ENCODE results near the gene HTR2A. TPM values are rescaled to one million over a fixed set of nuclear protein-coding genes. Genes with fewer than 3 reads are reported as not detected.

The HTR2A gene
- polyA plus RNA-seq, 1 of the 3 experiments (the other 2 are of a cell fraction): 0.33 TPM

DNA sequence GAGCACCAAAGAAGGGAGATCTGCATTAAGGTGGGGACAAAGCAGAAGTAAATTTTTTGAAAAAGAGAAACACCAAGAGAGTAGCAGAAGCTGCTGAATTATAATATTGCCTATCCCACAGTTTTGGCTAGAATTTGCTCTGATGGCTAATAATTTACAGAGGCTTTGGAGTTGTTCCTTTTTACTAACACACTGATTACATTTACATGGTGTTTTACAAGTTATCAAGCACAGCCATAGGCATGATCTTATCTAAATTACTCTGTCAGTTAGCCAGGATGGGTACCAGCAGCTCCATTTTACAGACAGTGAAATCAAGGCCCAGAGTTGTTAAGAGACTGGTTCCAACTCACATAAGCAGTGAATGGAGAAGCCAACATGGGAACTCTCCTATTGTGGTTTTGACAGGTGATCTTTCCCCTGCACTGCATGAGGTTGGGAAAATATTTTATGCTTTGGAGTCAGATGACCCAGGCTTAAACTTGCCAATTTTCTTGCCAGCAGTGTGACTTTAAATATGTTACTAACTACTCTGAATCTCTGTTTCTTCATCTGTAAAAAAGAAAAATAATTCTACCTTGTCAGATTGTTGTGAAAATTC lies 66.3 kb downstream of the HTR2A start:
- H3K4me1 ChIP-seq (ENCODE audit: control insufficient read depth in 1 of 2, insufficient read depth in 2 of 2, low read depth in 1 of 2, low read length in 1 of 2): no peaks in the 10 kb centered on the region
- H3K27me3 ChIP-seq (ENCODE audit: insufficient read depth): no peaks in the 10 kb centered on the region
- no peak for TF ChIP-seq GABPA (IDR thresholded peaks at IDR 0.05; ENCODE audit: low read depth)
- no peak for TF ChIP-seq TCF12 (IDR thresholded peaks at IDR 0.05)
- TF ChIP-seq SMC3 (IDR thresholded peaks at IDR 0.05; ENCODE audit: low read depth, low read length): no peak
- no peaks in the 10 kb centered on the region for H3K9me3 ChIP-seq
- H4K20me1 ChIP-seq (ENCODE audit: insufficient read depth): no peaks in the 10 kb centered on the region
- POLR2A ChIA-PET: no interaction called here
- H3K9ac ChIP-seq: no peak overlapping the region
- H3K27ac ChIP-seq (ENCODE audit: low read depth in 2 of 2, low read length in 1 of 2): no peak overlapping the region
- no peaks in the 10 kb centered on the region for H3K79me2 ChIP-seq (ENCODE audit: insufficient read depth)
- H3K4me2 ChIP-seq: no peak overlapping the region
- H2AFZ ChIP-seq (ENCODE audit: low read depth): no peak overlapping the region
- no peak for DNase-seq
- CTCF ChIA-PET: interaction anchor here (0.7 to 2.3 kb wide), 15 partner anchors 9 to 1137 kb away, joined by 3 to 30 read pairs (median 4); no protein-coding TSS in a partner anchor
- H3K36me3 ChIP-seq (replicated peaks in 1 of 2; ENCODE audit: control insufficient read depth in 1 of 2, insufficient read depth in 2 of 2, low read length in 1 of 2): no peaks in the 10 kb centered on the region
- H3F3A ChIP-seq (replicated peaks; ENCODE audit: insufficient read depth): no peaks in the 10 kb centered on the region
- no peak overlapping the region for H3K4me3 ChIP-seq (ENCODE audit: low read depth in 2 of 2, low read length in 1 of 2)
- no peaks in the 10 kb centered on the region for H3K9me2 ChIP-seq

DNA sequence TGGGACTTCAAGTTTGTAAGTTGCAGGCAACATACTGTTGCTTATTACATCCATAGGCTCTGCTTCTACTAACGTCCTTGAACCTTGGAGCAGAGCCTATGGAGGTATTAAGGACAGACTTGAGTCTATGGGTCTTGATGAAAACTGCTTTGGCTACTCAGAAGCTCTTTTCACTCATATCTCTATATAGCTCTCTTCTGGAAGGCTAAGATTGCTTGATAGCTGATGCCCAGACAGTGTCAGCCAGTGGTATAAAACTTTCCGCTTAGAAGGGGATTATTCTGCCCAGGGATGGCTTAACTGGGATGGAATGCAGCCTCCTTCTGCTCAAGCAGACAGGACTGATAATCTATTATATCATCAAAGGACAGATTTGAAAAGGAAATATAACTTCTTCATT lies 74.3 kb downstream of the HTR2A start:
- TF ChIP-seq, protein P1, sequence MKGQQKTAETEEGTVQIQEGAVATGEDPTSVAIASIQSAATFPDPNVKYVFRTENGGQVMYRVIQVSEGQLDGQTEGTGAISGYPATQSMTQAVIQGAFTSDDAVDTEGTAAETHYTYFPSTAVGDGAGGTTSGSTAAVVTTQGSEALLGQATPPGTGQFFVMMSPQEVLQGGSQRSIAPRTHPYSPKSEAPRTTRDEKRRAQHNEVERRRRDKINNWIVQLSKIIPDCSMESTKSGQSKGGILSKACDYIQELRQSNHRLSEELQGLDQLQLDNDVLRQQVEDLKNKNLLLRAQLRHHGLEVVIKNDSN (IDR thresholded peaks at IDR 0.05; ENCODE audit: borderline replicate concordance, low read depth): no peak
- TF ChIP-seq RCOR1 (IDR thresholded peaks at IDR 0.05; ENCODE audit: low read length) (no peak), GABPA (IDR thresholded peaks at IDR 0.05; ENCODE audit: low read depth) (no peak), RFX5 (IDR thresholded peaks at IDR 0.05; ENCODE audit: low read length) (no peak), NFIC (IDR thresholded peaks at IDR 0.05; ENCODE audit: borderline replicate concordance) (no peak), SIN3A (IDR thresholded peaks at IDR 0.05; ENCODE audit: borderline replicate concordance, low read depth, low read length) (no peak)
- TF ChIP-seq, protein P2, sequence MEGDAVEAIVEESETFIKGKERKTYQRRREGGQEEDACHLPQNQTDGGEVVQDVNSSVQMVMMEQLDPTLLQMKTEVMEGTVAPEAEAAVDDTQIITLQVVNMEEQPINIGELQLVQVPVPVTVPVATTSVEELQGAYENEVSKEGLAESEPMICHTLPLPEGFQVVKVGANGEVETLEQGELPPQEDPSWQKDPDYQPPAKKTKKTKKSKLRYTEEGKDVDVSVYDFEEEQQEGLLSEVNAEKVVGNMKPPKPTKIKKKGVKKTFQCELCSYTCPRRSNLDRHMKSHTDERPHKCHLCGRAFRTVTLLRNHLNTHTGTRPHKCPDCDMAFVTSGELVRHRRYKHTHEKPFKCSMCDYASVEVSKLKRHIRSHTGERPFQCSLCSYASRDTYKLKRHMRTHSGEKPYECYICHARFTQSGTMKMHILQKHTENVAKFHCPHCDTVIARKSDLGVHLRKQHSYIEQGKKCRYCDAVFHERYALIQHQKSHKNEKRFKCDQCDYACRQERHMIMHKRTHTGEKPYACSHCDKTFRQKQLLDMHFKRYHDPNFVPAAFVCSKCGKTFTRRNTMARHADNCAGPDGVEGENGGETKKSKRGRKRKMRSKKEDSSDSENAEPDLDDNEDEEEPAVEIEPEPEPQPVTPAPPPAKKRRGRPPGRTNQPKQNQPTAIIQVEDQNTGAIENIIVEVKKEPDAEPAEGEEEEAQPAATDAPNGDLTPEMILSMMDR (IDR thresholded peaks at IDR 0.05): no peak
- TF ChIP-seq, protein P3, sequence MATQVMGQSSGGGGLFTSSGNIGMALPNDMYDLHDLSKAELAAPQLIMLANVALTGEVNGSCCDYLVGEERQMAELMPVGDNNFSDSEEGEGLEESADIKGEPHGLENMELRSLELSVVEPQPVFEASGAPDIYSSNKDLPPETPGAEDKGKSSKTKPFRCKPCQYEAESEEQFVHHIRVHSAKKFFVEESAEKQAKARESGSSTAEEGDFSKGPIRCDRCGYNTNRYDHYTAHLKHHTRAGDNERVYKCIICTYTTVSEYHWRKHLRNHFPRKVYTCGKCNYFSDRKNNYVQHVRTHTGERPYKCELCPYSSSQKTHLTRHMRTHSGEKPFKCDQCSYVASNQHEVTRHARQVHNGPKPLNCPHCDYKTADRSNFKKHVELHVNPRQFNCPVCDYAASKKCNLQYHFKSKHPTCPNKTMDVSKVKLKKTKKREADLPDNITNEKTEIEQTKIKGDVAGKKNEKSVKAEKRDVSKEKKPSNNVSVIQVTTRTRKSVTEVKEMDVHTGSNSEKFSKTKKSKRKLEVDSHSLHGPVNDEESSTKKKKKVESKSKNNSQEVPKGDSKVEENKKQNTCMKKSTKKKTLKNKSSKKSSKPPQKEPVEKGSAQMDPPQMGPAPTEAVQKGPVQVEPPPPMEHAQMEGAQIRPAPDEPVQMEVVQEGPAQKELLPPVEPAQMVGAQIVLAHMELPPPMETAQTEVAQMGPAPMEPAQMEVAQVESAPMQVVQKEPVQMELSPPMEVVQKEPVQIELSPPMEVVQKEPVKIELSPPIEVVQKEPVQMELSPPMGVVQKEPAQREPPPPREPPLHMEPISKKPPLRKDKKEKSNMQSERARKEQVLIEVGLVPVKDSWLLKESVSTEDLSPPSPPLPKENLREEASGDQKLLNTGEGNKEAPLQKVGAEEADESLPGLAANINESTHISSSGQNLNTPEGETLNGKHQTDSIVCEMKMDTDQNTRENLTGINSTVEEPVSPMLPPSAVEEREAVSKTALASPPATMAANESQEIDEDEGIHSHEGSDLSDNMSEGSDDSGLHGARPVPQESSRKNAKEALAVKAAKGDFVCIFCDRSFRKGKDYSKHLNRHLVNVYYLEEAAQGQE (IDR thresholded peaks at IDR 0.05; ENCODE audit: low read depth, low read length): no peak
- TF ChIP-seq, protein P4, sequence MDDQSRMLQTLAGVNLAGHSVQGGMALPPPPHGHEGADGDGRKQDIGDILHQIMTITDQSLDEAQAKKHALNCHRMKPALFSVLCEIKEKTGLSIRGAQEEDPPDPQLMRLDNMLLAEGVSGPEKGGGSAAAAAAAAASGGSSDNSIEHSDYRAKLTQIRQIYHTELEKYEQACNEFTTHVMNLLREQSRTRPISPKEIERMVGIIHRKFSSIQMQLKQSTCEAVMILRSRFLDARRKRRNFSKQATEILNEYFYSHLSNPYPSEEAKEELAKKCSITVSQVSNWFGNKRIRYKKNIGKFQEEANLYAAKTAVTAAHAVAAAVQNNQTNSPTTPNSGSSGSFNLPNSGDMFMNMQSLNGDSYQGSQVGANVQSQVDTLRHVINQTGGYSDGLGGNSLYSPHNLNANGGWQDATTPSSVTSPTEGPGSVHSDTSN (IDR thresholded peaks at IDR 0.05): no peak
- TF ChIP-seq, protein P5, sequence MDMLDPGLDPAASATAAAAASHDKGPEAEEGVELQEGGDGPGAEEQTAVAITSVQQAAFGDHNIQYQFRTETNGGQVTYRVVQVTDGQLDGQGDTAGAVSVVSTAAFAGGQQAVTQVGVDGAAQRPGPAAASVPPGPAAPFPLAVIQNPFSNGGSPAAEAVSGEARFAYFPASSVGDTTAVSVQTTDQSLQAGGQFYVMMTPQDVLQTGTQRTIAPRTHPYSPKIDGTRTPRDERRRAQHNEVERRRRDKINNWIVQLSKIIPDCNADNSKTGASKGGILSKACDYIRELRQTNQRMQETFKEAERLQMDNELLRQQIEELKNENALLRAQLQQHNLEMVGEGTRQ (IDR thresholded peaks at IDR 0.05; ENCODE audit: borderline replicate concordance, low read depth, low read length): no peak
- no peaks in the 10 kb centered on the region for H3K4me1 ChIP-seq (ENCODE audit: control insufficient read depth in 1 of 2, insufficient read depth in 2 of 2, low read depth in 1 of 2, low read length in 1 of 2)
- DNase-seq: no peak
- no peaks in the 10 kb centered on the region for H3K27me3 ChIP-seq (ENCODE audit: insufficient read depth)
- H3K79me2 ChIP-seq (ENCODE audit: insufficient read depth): no peaks in the 10 kb centered on the region
- no peaks in the 10 kb centered on the region for H3F3A ChIP-seq (replicated peaks; ENCODE audit: insufficient read depth)
- ChIA-PET CTCF (no interaction called here), POLR2A (no interaction called here)
- H2AFZ ChIP-seq (ENCODE audit: low read depth): no peak overlapping the region
- H3K9me3 ChIP-seq: no peaks in the 10 kb centered on the region
- 61% methylated on average over 2 of the region's 2 CpGs for WGBS (ENCODE audit: low lambda C conversion rate)
- H3K4me3 ChIP-seq (ENCODE audit: low read depth in 2 of 2, low read length in 1 of 2): no peak overlapping the region
- no peaks in the 10 kb centered on the region for H3K9me2 ChIP-seq
- H3K9ac ChIP-seq: no peak overlapping the region
- no peaks in the 10 kb centered on the region for H3K36me3 ChIP-seq (replicated peaks in 1 of 2; ENCODE audit: control insufficient read depth in 1 of 2, insufficient read depth in 2 of 2, low read length in 1 of 2)
- H4K20me1 ChIP-seq (ENCODE audit: insufficient read depth): no peaks in the 10 kb centered on the region
- no peak overlapping the region for H3K27ac ChIP-seq (ENCODE audit: low read depth in 2 of 2, low read length in 1 of 2)
- no peak overlapping the region for H3K4me2 ChIP-seq
